ENCODE results near the gene PDE9A.

Gene PDE9A

DNA sequence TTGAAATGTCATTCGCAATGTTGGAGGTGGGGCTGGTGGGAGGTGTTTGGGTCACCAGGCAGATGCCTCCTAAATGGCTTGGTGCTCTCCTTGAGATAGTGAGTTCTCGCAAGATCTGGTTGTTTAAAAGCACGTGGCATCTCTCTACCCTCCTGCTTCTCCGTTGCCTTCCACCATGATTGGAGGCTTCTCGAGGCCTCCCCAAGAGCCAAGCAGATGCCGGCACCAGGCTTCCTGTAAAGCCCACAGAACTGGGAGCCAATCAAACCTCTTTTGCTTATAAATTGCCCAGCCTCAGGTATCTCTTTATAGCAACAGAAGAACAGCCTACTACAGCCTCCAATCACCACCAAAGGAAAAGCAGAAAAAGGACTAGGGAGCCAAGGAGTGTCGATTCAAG is 80.5 kb downstream of the PDE9A start:
- TF ChIP-seq, protein P1, sequence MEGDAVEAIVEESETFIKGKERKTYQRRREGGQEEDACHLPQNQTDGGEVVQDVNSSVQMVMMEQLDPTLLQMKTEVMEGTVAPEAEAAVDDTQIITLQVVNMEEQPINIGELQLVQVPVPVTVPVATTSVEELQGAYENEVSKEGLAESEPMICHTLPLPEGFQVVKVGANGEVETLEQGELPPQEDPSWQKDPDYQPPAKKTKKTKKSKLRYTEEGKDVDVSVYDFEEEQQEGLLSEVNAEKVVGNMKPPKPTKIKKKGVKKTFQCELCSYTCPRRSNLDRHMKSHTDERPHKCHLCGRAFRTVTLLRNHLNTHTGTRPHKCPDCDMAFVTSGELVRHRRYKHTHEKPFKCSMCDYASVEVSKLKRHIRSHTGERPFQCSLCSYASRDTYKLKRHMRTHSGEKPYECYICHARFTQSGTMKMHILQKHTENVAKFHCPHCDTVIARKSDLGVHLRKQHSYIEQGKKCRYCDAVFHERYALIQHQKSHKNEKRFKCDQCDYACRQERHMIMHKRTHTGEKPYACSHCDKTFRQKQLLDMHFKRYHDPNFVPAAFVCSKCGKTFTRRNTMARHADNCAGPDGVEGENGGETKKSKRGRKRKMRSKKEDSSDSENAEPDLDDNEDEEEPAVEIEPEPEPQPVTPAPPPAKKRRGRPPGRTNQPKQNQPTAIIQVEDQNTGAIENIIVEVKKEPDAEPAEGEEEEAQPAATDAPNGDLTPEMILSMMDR (IDR thresholded peaks at IDR 0.05; ENCODE audit: low read depth, low read length) = no peak
- no peak overlapping the region for H3K4me3 ChIP-seq (ENCODE audit: low read depth, low read length)

DNA sequence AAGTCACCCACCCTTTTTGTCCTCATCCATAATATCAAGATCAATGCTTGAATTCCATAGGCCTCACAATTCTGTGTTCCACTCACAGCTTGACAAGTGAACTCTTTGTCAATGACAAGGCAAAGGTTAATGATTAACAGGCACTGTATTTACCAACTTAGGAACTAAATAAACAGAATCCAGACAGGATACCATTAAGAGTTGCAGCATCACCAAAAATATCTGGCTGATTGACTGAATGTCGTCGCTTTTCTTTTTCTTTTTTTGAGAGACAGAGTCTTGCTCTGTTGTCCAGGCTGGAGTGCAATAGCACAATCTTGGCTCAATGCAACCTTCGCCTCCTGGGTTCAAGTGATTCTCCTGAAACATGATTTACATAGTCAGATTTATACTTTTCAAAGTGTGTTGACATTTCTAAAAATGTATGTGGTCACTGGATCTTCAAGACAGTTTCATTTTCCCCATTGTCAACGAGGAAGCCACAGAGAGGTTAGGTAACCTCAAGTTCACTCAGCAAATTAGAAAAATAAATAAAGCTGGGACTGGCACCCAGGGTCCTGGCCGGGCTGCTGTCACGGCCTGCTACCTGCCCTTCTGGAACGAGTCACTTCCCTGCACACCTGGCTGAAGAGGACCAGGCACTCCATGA is 81.0 kb downstream of the PDE9A start:
- H3K4me3 ChIP-seq (ENCODE audit: low read depth, low read length) = no peak overlapping the region
- TF ChIP-seq, protein P1 (IDR thresholded peaks at IDR 0.05; ENCODE audit: low read depth, low read length) = no peak

DNA sequence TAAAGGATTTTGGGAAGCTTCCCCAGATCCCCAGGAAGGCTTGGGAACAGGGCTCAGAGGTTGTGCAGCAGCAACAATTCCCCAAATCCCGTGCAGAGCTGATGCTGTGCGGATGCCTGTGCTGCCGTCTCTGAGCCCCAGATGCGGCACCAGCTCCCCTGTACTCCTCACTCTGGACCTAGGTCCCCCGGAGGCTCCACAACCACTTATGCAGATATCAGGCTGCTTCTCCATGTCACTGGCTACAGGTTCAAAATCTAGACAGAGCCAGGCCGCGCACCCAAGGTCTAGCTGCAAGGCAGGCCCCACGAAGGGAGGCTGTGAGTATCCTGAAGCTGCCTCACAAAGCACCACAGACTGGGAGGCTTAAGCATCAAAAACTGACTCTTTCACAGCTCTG is 81.6 kb downstream of the PDE9A start:
- TF ChIP-seq, protein P1 (IDR thresholded peaks at IDR 0.05; ENCODE audit: low read depth, low read length) = no peak
- no peak overlapping the region for H3K4me3 ChIP-seq (ENCODE audit: low read depth, low read length)

DNA sequence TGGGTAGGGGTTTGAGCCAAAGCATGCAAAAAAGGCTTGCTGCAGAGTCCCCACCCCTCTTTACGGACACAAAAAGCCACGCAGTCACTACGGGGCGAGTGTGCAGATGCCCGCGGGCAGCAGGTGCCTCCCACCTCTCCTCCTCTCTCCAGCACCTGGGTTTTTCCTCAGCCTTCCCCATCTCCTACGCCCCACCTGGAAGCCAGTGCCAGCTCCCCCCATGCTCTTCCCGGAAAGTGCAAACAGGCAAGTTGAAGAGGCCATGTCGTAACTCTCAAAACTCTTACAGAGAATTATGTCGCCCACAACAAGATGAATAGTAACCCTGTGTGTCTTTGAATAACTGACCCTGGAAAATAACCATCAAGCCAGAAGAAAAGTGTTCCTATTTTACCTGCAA is 82.5 kb downstream of the PDE9A start:
- H3K4me3 ChIP-seq (ENCODE audit: low read depth, low read length) = no peak overlapping the region
- TF ChIP-seq, protein P1 (IDR thresholded peaks at IDR 0.05; ENCODE audit: low read depth, low read length) = no peak

DNA sequence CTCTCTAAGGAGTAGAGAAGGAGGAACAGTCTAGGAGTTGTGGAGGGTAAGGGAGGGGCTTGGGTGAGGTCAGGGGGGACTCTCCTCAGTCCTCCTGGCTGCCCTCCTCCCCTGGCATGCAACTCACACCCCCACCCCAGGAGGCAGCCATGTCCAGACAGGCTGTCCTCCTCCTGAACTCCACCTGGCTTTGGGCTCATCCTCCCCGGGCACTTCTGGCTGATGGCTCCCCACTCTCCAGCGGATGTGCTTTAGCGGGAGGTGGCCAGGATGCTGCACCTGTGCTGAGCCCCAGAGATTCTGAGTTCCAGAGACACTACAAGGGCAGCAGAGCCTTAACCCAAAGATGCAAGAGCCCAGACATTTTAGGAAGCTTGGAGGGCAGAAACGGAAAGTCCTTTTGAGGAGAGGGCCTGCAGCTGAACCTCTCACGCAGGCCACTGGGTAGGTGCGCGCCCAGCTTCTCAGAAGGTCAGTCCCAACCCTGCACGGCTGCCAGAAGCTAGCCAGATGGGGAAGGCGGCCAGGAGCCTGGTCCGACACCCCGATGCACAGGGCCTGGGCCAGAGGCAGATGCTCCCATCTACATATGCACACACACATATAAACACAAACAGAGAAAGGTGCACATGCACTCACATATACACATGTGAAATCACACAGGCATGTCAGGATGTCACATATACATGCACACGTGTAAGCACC is 83.4 kb downstream of the PDE9A start:
- H3K4me3 ChIP-seq (ENCODE audit: low read depth, low read length) = no peak overlapping the region
- TF ChIP-seq, protein P1 (IDR thresholded peaks at IDR 0.05; ENCODE audit: low read depth, low read length) = no peak

DNA sequence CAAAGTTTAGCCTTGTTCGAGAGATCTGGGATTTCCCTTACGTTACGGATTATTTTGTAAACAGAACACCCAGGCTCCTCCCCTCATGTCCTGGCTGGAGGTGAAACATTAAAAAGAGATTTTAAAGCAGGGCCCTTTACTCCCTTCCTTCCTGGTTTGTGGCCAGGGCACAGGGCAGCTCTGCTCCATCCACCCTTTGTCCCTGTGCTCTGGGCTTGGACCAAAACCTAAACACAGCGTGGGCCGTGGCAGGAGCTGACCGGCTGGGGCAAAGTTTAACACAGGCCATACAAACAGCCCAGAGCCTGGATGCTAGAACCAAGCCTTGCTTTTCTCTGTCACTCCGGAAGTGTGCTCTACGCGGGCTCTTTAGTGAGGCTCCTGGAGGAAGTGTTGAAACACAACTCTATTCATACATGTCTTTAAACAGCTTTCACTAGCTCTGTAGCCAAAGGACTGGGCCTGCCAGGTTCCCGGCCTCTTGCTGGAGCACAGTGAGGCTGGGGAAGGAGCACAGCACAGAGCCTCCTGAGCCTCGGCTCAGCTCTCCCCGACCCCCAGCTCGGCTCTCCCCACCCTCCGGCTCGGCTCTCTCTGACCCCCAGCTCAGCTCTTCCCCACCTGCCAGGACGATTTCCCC is 84.7 kb downstream of the PDE9A start:
- H3K4me3 ChIP-seq (ENCODE audit: low read depth, low read length) = no peak overlapping the region
- TF ChIP-seq, protein P1 (IDR thresholded peaks at IDR 0.05; ENCODE audit: low read depth, low read length) = no peak
